Measurements from ENCODE around the gene DSC3.

- no peak for TF ChIP-seq CTCF (IDR thresholded peaks at IDR 0.05)
- no peak for TF ChIP-seq HDAC2 (IDR thresholded peaks at IDR 0.05)
- no peak for TF ChIP-seq JUNB (IDR thresholded peaks at IDR 0.05)
- no peak for TF ChIP-seq ATOH8 (CRISPR knock-in tag; IDR thresholded peaks at IDR 0.05; ENCODE audit: low read depth)
- no peak for TF ChIP-seq POLR2A (IDR thresholded peaks at IDR 0.05; ENCODE audit: low read length)
- no peak for TF ChIP-seq PBX3 (IDR thresholded peaks at IDR 0.05)
- TF ChIP-seq FOSL2 (IDR thresholded peaks at IDR 0.05), result no peak
- no peak for TF ChIP-seq FOSL2 (CRISPR knock-in tag; IDR thresholded peaks at IDR 0.05)
- no peak for TF ChIP-seq CBX2 (IDR thresholded peaks at IDR 0.05; ENCODE audit: borderline replicate concordance, low read depth)
- TF ChIP-seq EP300 (IDR thresholded peaks at IDR 0.05), result no peak
- TF ChIP-seq MYC (IDR thresholded peaks at IDR 0.05; ENCODE audit: borderline replicate concordance, low read length), result no peak
- no peak for TF ChIP-seq MAFK (IDR thresholded peaks at IDR 0.05; ENCODE audit: partially characterized antibody)
Measured at GRCh38 chr18:31061945-31062344, 19.4 kb upstream of the DSC3 start.
